GM19193 (cell line): ENCODE results near the gene TBRG1.

ENCODE experiments used
- POLR2A ChIP-seq: IDR thresholded peaks from 4 replicates; pipeline ENCODE4 v1.6.1; 2011; ENCODE audit not compliant: insufficient read depth, insufficient read length; ENCODE audit errors: extremely low read depth

Gene TBRG1

GRCh38 chr11:124642628-124643027, 20.0 kb downstream of the TBRG1 start:
- TF ChIP-seq POLR2A = no peak

- TF ChIP-seq POLR2A = no peak
Measured at GRCh38 chr11:124643042-124643604, 20.5 kb downstream of the TBRG1 start.

- no peak for TF ChIP-seq POLR2A
Measured at GRCh38 chr11:124643605-124644425, 21.2 kb downstream of the TBRG1 start.

GRCh38 chr11:124644426-124645280, 22.0 kb downstream of the TBRG1 start:
- TF ChIP-seq POLR2A = no peak

- TF ChIP-seq POLR2A = no peak
Measured at GRCh38 chr11:124646148-124646547, 23.5 kb downstream of the TBRG1 start.

GRCh38 chr11:124648610-124649009, 25.9 kb downstream of the TBRG1 start:
- no peak for TF ChIP-seq POLR2A

GRCh38 chr11:124656774-124657630, 34.3 kb downstream of the TBRG1 start:
- TF ChIP-seq POLR2A = no peak

- no peak for TF ChIP-seq POLR2A
Measured at GRCh38 chr11:124657904-124658303, 35.2 kb downstream of the TBRG1 start.

- no peak for TF ChIP-seq POLR2A
Measured at GRCh38 chr11:124658501-124658900, 35.8 kb downstream of the TBRG1 start.

GRCh38 chr11:124658986-124659385, 36.3 kb downstream of the TBRG1 start:
- no peak for TF ChIP-seq POLR2A

GRCh38 chr11:124661553-124661952, 38.9 kb downstream of the TBRG1 start:
- TF ChIP-seq POLR2A = no peak

- TF ChIP-seq POLR2A = no peak
Measured at GRCh38 chr11:124662106-124662505, 39.4 kb downstream of the TBRG1 start.

- no peak for TF ChIP-seq POLR2A
Measured at GRCh38 chr11:124663861-124664260, 41.2 kb downstream of the TBRG1 start.

- TF ChIP-seq POLR2A = no peak
Measured at GRCh38 chr11:124667601-124668000, 44.9 kb downstream of the TBRG1 start.

GRCh38 chr11:124669193-124669592, 46.5 kb downstream of the TBRG1 start:
- TF ChIP-seq POLR2A = no peak

- TF ChIP-seq POLR2A = no peak
Measured at GRCh38 chr11:124670732-124671131, 48.1 kb downstream of the TBRG1 start.
